Measurements from ENCODE around the gene PPIA.
"Not testable (repeated sequence)": the region's sequence is repeated elsewhere in the genome, so short reads cannot be mapped to it uniquely, and the experiment has no call there.

The PPIA gene

GRCh38 chr7:44791278-44792219 lies 4.9 kb upstream of the PPIA start:
- no peak for DNase-seq

- no peak for DNase-seq
These were observed 2.6 kb upstream of the PPIA start for GRCh38 chr7:44793919-44794318.

- DNase-seq, result no peak
These were observed 2.1 kb upstream of the PPIA start for GRCh38 chr7:44794331-44794730.

- no peak for DNase-seq
These were observed 412 bp upstream of the PPIA start for GRCh38 chr7:44796034-44796503.

- peak; percentile 89 to 91 for DNase-seq
These were observed 1.1 kb downstream of the PPIA start for GRCh38 chr7:44797329-44798258.

- peak in 1 of 2 donors; percentile 42 for DNase-seq
These were observed 2.3 kb downstream of the PPIA start for GRCh38 chr7:44798649-44799305.

GRCh38 chr7:44799939-44800338 lies 3.5 kb downstream of the PPIA start:
- DNase-seq, result no peak

- DNase-seq, result no peak
These were observed 5.4 kb downstream of the PPIA start for GRCh38 chr7:44801890-44802289.

GRCh38 chr7:44802418-44803025 lies 6.0 kb downstream of the PPIA start:
- DNase-seq, result no peak

GRCh38 chr7:44803828-44804519 lies 7.5 kb downstream of the PPIA start:
- DNase-seq, result not testable (repeated sequence)

GRCh38 chr7:44805950-44806349 lies 9.5 kb downstream of the PPIA start:
- no peak for DNase-seq

GRCh38 chr7:44808914-44809393 lies 12.5 kb downstream of the PPIA start:
- DNase-seq, result no peak

GRCh38 chr7:44811093-44811492 lies 14.6 kb downstream of the PPIA start:
- DNase-seq, result no peak

- DNase-seq, result no peak
These were observed 15.1 kb downstream of the PPIA start for GRCh38 chr7:44811571-44811970.

GRCh38 chr7:44814919-44815318 lies 18.4 kb downstream of the PPIA start:
- DNase-seq, result no peak

GRCh38 chr7:44819292-44819691 lies 22.8 kb downstream of the PPIA start:
- no peak for DNase-seq

- DNase-seq, result no peak
These were observed 26.8 kb downstream of the PPIA start for GRCh38 chr7:44823255-44823781.

- DNase-seq, result no peak
These were observed 28.5 kb downstream of the PPIA start for GRCh38 chr7:44824894-44825526.

- DNase-seq, result no peak
These were observed 31.1 kb downstream of the PPIA start for GRCh38 chr7:44827567-44827966.

GRCh38 chr7:44838751-44839150 lies 42.3 kb downstream of the PPIA start:
- DNase-seq, result no peak

GRCh38 chr7:44842675-44843074 lies 46.2 kb downstream of the PPIA start:
- not testable (repeated sequence) for DNase-seq

Measured in CD4-positive, alpha-beta T cell treated with Interleukin-4 for 1 hour (primary cell).